Pericardium fibroblast (primary cell): Measurements from ENCODE around the gene BTG4. TPM values are rescaled to one million over a fixed set of nuclear protein-coding genes. Genes with fewer than 3 reads are reported as not detected.

Experiments used
- total RNA-seq: library from RNA; depleted of rRNA; stranded (reverse); fragments of >200 nt; gene quantifications from 2 replicates; pipeline ENCODE4 v1.2.3, GENCODE V29; 2015

BTG4 gene
- not detected in 2 replicates for total RNA-seq

DNA sequence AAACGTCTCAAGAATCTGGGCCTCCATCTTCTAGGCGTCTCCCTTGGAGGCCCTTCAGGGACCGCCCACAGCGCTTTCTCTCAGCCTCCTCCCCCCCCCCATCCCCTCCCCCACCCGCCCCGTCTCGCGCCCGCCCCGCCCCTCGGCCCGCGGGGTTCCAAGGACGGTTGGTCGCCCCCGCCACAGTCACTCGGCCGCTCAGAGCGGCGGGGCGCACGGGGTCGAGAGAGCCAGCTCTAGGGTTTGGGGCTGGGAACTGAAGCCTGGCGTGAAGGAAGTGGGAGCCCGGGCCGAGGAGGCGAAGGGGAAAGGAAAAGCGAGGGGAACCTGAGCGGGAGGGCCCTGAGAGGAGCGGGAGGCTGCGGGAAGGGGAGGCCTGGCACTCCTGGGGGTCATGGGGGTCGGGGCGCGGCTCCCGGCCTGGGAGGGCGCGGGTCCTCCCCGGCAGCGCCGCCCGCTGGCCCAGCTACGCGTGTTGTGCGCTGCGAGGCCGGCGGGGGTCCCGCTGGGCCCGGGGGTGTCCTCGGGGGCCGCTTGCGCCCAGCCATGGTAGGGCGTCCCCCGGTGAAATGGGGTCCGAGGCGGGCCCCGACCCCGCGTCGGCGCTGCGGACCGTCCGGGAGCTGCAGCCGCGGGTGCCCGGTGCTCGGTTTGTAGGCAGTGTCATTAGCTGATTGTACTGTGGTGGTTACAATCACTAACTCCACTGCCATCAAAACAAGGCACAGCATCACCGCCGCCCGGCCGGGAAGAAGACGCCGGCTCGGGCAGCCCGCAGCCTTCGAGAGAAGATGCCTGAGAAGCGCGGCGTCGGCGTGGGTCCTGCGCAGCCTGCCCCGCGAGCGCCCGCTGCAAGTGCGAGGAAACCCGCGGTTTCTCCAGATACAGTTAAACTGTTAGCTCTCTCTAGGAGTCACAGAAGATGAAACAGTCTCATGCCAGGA lies at the start of gene BTG4:
Gene BTG4, minus strand, starts transcription at position 91 of the 944 bp plus-strand sequence. CDS start 13,610 bp downstream, outside the sequence.

GRCh38 chr11:111540114-111540936 lies 28.1 kb upstream of the BTG4 start, which contains the start of gene LAYN:
TSS of gene LAYN (plus strand) at chr11:111540720. CDS start at chr11:111540844, 124 bp downstream.

DNA sequence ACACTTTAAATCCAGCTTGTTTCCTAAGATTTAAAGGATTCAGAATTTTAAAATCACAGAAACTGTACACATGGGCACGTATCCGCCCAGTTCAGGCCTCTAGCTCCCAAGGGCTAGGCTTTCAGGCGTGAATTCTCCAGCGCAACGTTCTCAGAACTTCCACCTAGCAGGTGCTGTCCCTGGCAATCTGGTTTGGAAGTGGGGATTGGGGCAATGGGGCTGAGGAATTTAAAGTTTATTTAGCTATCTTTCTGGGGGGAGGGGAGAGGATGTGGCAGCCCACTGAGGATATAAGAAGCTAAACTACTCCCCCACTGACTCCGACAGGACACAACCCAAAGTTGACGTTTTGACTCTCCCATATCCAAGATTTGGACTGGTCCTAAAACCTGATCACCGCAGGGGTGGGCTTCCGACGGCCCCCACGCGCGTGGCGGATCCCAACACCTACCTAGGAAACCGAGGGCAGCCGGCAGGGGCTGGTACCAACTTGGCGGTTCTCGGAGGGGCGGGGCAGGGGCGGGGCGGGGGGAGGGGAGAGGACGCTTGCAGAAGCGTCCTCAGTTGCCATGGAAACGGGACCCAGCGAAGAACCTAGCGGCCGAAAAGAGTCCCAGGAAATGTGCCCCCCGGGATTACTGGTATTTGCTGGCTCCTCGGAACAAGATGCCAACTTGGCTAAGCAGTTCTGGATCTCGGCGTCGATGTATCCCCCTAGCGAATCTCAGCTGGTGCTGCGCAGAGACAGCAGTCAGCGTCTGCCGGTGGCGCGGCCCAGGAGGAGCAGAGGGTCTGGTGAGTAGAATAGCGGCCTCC lies 2.2 kb upstream of the BTG4 start, which contains the start of gene HOATZ:
Gene HOATZ, plus strand, starts transcription at position 563 of the 816 bp plus-strand sequence. Its CDS starts 7 bp downstream, at position 570.

Other genes with a start within 250 kb of the BTG4 start
- gene POU2AF3, start 213.8 kb downstream of the BTG4 start, total RNA-seq = 0.60 TPM in 1 of 2 replicates, not detected in the other
- gene POU2AF1, start 133.1 kb downstream of the BTG4 start, total RNA-seq = not detected in 2 replicates
- gene HOATZ, start 2.4 kb upstream of the BTG4 start, total RNA-seq = not detected in 2 replicates
- 12.3 and 18.3 TPM in 2 replicates for gene LAYN, start 28.3 kb upstream of the BTG4 start, total RNA-seq
- 11.2 and 12.0 TPM in 2 replicates for gene SIK2, start 90.1 kb upstream of the BTG4 start, total RNA-seq